ENCODE results near the gene HIGD1A. TPM values are rescaled to one million over a fixed set of nuclear protein-coding genes. Genes with fewer than 3 reads are reported as not detected.

The HIGD1A gene
- total and polyA plus RNA-seq, 2 of the 8 experiments (the other 6 are each of a cell fraction or from before 2014, with no cell fraction given) = 67.3 to 95.4 TPM

DNA sequence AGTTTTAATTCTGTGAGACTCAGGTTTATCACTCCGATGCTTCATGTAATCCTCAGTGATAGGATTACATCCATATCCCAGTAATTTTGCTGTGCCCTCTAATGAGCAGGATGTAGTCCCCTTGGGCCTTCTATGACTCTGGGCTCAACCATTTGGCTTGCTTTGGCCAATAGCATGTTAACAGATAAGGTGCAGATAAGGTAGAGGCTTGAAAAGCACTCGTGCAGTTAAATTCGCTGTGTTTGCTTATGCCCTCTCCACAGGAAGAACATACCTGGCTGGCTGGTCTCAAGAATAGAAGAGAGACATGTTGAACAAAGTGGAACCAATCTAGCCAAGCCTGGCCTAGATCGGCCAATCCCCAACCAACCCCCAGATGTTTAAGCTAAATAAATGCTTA is 51.3 kb downstream of the HIGD1A start:
- Histone ChIP-seq H3K56ac (replicated peaks; ENCODE audit: insufficient read length, low read depth, low read length) (no peak overlapping the region), H3K23ac (ENCODE audit: insufficient read length) (no peak overlapping the region), H3K36me3 (ENCODE audit: control insufficient read depth in 2 of 4, insufficient read depth in 4 of 4, low read length in 3 of 4) (no peaks in the 10 kb centered on the region), H2BK20ac (ENCODE audit: low read length) (no peak overlapping the region), H2BK120ac (replicated peaks; ENCODE audit: low read depth, low read length) (no peak overlapping the region), H2AK5ac (ENCODE audit: low read depth, low read length) (no peak overlapping the region), H3K4me2 (ENCODE audit: insufficient read depth in 1 of 2, low read depth in 2 of 2, low read length in 2 of 2) (no peak overlapping the region), H3K18ac (ENCODE audit: extremely low read depth, low read length) (no peak overlapping the region), H3K79me1 (ENCODE audit: low read depth, low read length) (no peaks in the 10 kb centered on the region), H3K9ac (replicated peaks in 1 of 4; ENCODE audit: extremely low read depth in 1 of 4, low read depth in 3 of 4, low read length in 3 of 4) (no peak overlapping the region), H4K5ac (ENCODE audit: insufficient read length, low read depth, low read length) (no peak overlapping the region), H3K27me3 (replicated peaks in 1 of 4; ENCODE audit: control insufficient read depth in 3 of 4, extremely low read depth in 1 of 4, insufficient read depth in 3 of 4, low read length in 3 of 4) (no peaks in the 10 kb centered on the region), H2BK5ac (ENCODE audit: low read depth, low read length) (no peak overlapping the region), H3K27ac (ENCODE audit: low read depth, low read length) (no peak overlapping the region), H2BK12ac (ENCODE audit: low read depth, low read length) (no peak overlapping the region), H4K91ac (replicated peaks; ENCODE audit: insufficient read length, low read length) (no peak overlapping the region), H4K8ac (ENCODE audit: extremely low read depth, insufficient read depth, low read length) (no peak overlapping the region), H2AFZ (ENCODE audit: low read length) (no peak overlapping the region), H3K9me3 (ENCODE audit: insufficient read depth in 2 of 2, low read depth in 1 of 2, low read length in 1 of 2) (no peaks in the 10 kb centered on the region), H3K23me2 (ENCODE audit: low read depth, low read length) (no peaks in the 10 kb centered on the region), H3K14ac (ENCODE audit: insufficient read length) (no peak overlapping the region), H4K20me1 (replicated peaks in 1 of 2; ENCODE audit: control insufficient read depth in 1 of 2, insufficient read depth in 2 of 2, low read length in 2 of 2) (no peaks in the 10 kb centered on the region), H3K79me2 (ENCODE audit: control insufficient read depth in 1 of 2, insufficient read depth in 2 of 2, low read length in 2 of 2) (no peaks in the 10 kb centered on the region), H2BK15ac (ENCODE audit: low read length) (no peak overlapping the region), H3K4me1 (replicated peaks in 1 of 4; ENCODE audit: control insufficient read depth in 3 of 4, insufficient read depth in 4 of 4, low read length in 3 of 4) (peaks cover 0 to 3% (median 0%) of the 10 kb centered on the region in 4 experiments; a peak in 2 of 7 replicates), H3K4ac (replicated peaks; ENCODE audit: insufficient read length, low read depth, low read length) (no peak overlapping the region), H3K4me3 (ENCODE audit: extremely low read depth in 1 of 4, insufficient read depth in 2 of 4, low read depth in 3 of 4, low read length in 4 of 4) (no peak overlapping the region)
- DNase-seq (ENCODE audit: low read depth in 1 of 2, low spot score in 2 of 2) (no peak), FAIRE-seq (no peak)
- POLR2A ChIA-PET (ENCODE audit: partially characterized antibody) = interaction anchor here (1.5 kb wide), 1 partner anchor 100 kb away, joined by 5 read pairs; no protein-coding TSS in a partner anchor
- WGBS, 2 experiments (ENCODE audit: extremely low coverage in 1 of 2, insufficient coverage in 1 of 2, insufficient read length in 1 of 2, insufficient replicate concordance in 2 of 2, low coverage in 1 of 2, low lambda C conversion rate in 2 of 2, missing lambda C conversion rate in 1 of 2) = 83% methylated on average over 4 of the region's 4 CpGs; no CpG with 5 or more reads in 1 of the 2 experiments
- CTCF ChIA-PET (ENCODE audit: partially characterized antibody) = interaction anchor here (1.0 to 5.2 kb wide), 6 partner anchors 8 to 130 kb away, joined by 3 to 31 read pairs (median 8); no protein-coding TSS in a partner anchor
- no peak for TF ChIP-seq EP300 (IDR thresholded peaks at IDR 0.05; ENCODE audit: borderline replicate concordance in 1 of 2, low read depth in 2 of 2, low read length in 2 of 2)
- no peak for TF ChIP-seq POU5F1 (IDR thresholded peaks at IDR 0.05; ENCODE audit: low read depth, low read length)
- TF ChIP-seq RFX5 (IDR thresholded peaks at IDR 0.05; ENCODE audit: borderline replicate concordance, low read depth, low read length) = no peak
- TF ChIP-seq CHD2 (IDR thresholded peaks at IDR 0.05; ENCODE audit: low read length) = no peak
- TF ChIP-seq CBX5 (IDR thresholded peaks at IDR 0.05; ENCODE audit: low read depth, low read length) = no peak
- TF ChIP-seq, protein P1, sequence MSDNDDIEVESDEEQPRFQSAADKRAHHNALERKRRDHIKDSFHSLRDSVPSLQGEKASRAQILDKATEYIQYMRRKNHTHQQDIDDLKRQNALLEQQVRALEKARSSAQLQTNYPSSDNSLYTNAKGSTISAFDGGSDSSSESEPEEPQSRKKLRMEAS (IDR thresholded peaks at IDR 0.05) = no peak
- no peak for TF ChIP-seq TCF12 (IDR thresholded peaks at IDR 0.05; ENCODE audit: low read depth, low read length)
- TF ChIP-seq CBX8 (IDR thresholded peaks at IDR 0.05; ENCODE audit: borderline replicate concordance, low read depth, low read length) = no peak
- TF ChIP-seq BACH1 (IDR thresholded peaks at IDR 0.05; ENCODE audit: low read length) = no peak
- no peak for TF ChIP-seq CHD1 (IDR thresholded peaks at IDR 0.05; ENCODE audit: low read depth, low read length)
- TF ChIP-seq GABPA (IDR thresholded peaks at IDR 0.05; ENCODE audit: borderline replicate concordance, insufficient read depth, low read length) = no peak
- TF ChIP-seq YY1 (IDR thresholded peaks at IDR 0.05; ENCODE audit: low read depth, low read length) = no peak
- TF ChIP-seq EZH2 (IDR thresholded peaks at IDR 0.05; ENCODE audit: low read depth, low read length, severe bottlenecking) = no peak
- no peak for TF ChIP-seq NANOG (IDR thresholded peaks at IDR 0.05; ENCODE audit: insufficient read depth, low read depth, low read length, poor library complexity, severe bottlenecking)

Measured in H1 (cell line).